ENCODE results near the gene RAPGEF3. TPM values are rescaled to one million over a fixed set of nuclear protein-coding genes. Genes with fewer than 3 reads are reported as not detected.

Gene RAPGEF3
- total RNA-seq, 1 donor from 2014 or later, result 1.2 TPM

GRCh38 chr12:47783024-47783755, 24.5 kb upstream of the RAPGEF3 start:
- Mint-ChIP-seq H3K4me1 (ENCODE audit: unreplicated experiment) (peaks cover 10% of the 10 kb centered on the region), H3K9me3 (ENCODE audit: unreplicated experiment) (no peaks in the 10 kb centered on the region), H3K27ac (ENCODE audit: unreplicated experiment) (peak overlapping the region; percentile 34), H3K4me3 (ENCODE audit: unreplicated experiment) (no peak overlapping the region), H3K27me3 (ENCODE audit: unreplicated experiment) (no peaks in the 10 kb centered on the region), H3K36me3 (ENCODE audit: unreplicated experiment) (peaks cover 32% of the 10 kb centered on the region)
- TF ChIP-seq CTCF (IDR thresholded peaks at IDR 0.05), result no peak
- DNase-seq (ENCODE audit: extremely low spot score, unreplicated experiment), result no peak

- H3K36me3 Mint-ChIP-seq (ENCODE audit: unreplicated experiment), result peaks cover 24% of the 10 kb centered on the region
- no peak for DNase-seq (ENCODE audit: extremely low spot score, unreplicated experiment)
- TF ChIP-seq CTCF (IDR thresholded peaks at IDR 0.05), result no peak
- H3K9me3 Mint-ChIP-seq (ENCODE audit: unreplicated experiment), result no peaks in the 10 kb centered on the region
- H3K27ac Mint-ChIP-seq (ENCODE audit: unreplicated experiment), result peak overlapping the region; percentile 73
- no peak overlapping the region for H3K4me3 Mint-ChIP-seq (ENCODE audit: unreplicated experiment)
- H3K27me3 Mint-ChIP-seq (ENCODE audit: unreplicated experiment), result no peaks in the 10 kb centered on the region
- H3K4me1 Mint-ChIP-seq (ENCODE audit: unreplicated experiment), result peaks cover 10% of the 10 kb centered on the region
These were observed 23.7 kb upstream of the RAPGEF3 start for GRCh38 chr12:47782372-47782770.

- H3K27ac Mint-ChIP-seq (ENCODE audit: unreplicated experiment), result peak overlapping the region; percentile 73
- no peak overlapping the region for H3K4me3 Mint-ChIP-seq (ENCODE audit: unreplicated experiment)
- TF ChIP-seq CTCF (IDR thresholded peaks at IDR 0.05), result no peak
- H3K36me3 Mint-ChIP-seq (ENCODE audit: unreplicated experiment), result peaks cover 19% of the 10 kb centered on the region
- H3K4me1 Mint-ChIP-seq (ENCODE audit: unreplicated experiment), result peaks cover 13% of the 10 kb centered on the region
- H3K9me3 Mint-ChIP-seq (ENCODE audit: unreplicated experiment), result no peaks in the 10 kb centered on the region
- DNase-seq (ENCODE audit: extremely low spot score, unreplicated experiment), result no peak
- H3K27me3 Mint-ChIP-seq (ENCODE audit: unreplicated experiment), result no peaks in the 10 kb centered on the region
These were observed 23.0 kb upstream of the RAPGEF3 start for GRCh38 chr12:47781479-47782371.

- H3K9me3 Mint-ChIP-seq (ENCODE audit: unreplicated experiment), result no peaks in the 10 kb centered on the region
- no peaks in the 10 kb centered on the region for H3K27me3 Mint-ChIP-seq (ENCODE audit: unreplicated experiment)
- no peak for DNase-seq (ENCODE audit: extremely low spot score, unreplicated experiment)
- H3K36me3 Mint-ChIP-seq (ENCODE audit: unreplicated experiment), result peaks cover 9% of the 10 kb centered on the region
- no peak overlapping the region for H3K27ac Mint-ChIP-seq (ENCODE audit: unreplicated experiment)
- peaks cover 27% of the 10 kb centered on the region for H3K4me1 Mint-ChIP-seq (ENCODE audit: unreplicated experiment)
- no peak overlapping the region for H3K4me3 Mint-ChIP-seq (ENCODE audit: unreplicated experiment)
- TF ChIP-seq CTCF (IDR thresholded peaks at IDR 0.05), result no peak
These were observed 21.3 kb upstream of the RAPGEF3 start for GRCh38 chr12:47779943-47780504.

All from osteocyte (in vitro differentiated cells).